ENCODE data around the gene LARP1B.
"Not testable (repeated sequence)": the region's sequence is repeated elsewhere in the genome, so short reads cannot be mapped to it uniquely, and the experiment has no call there.

Gene LARP1B

DNA sequence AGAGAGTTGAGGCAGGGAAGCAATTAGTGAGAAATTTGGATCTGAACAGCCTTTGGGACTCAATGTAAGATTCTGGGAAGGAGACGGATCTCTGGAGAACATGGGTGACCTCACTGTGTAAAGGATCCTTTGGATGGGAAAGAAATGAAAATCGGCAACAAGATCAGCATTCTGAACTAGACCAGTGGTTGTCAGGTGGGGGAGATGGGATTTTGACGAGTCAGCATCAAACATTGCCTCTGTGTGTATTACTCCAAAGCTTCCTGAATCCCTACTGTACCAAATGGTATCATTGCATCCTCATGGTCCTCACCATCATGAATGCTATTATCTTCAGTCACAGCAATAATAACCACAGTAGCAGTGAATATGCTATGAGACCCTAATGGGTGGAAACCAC is 173.7 kb downstream of the LARP1B start:
- TF ChIP-seq ZFX (IDR thresholded peaks at IDR 0.05) (no peak), CTCF (conservative IDR thresholded peaks at IDR 0.05) (no peak)
- H3K27ac ChIP-seq, result no peak overlapping the region

- TF ChIP-seq CTCF (conservative IDR thresholded peaks at IDR 0.05) (no peak), ZFX (IDR thresholded peaks at IDR 0.05) (no peak)
- H3K27ac ChIP-seq, result no peak overlapping the region
Measured at GRCh38 chr4:128241019-128241418, 179.9 kb downstream of the LARP1B start.

DNA sequence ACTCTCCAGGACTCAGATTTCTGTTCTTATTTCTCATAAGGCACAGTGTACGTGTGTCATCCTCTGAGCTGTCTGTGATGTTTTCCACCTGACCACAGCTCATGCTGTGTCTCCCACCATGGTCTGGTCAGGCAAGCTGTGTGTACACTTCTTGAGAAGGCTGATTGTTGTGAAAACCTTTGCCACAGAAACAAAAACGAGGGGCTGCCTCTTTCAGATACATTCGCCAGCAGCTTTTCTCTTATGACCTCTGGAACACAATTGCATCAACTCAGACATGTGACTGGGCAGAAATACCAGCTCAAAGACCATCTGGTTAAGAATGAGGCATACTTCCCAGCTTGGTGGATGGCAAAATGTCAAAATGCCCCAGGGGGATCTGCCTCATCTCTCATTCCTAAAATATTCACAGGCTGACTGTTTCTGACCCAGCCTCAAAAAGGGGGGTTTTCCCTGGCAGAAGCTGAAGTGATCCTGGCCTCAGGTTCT is 180.4 kb downstream of the LARP1B start:
- TF ChIP-seq ZFX (IDR thresholded peaks at IDR 0.05) (no peak), CTCF (conservative IDR thresholded peaks at IDR 0.05) (no peak)
- H3K27ac ChIP-seq, result no peak overlapping the region

GRCh38 chr4:128241981-128242380 is 180.9 kb downstream of the LARP1B start:
- TF ChIP-seq CTCF (conservative IDR thresholded peaks at IDR 0.05), result no peak
- TF ChIP-seq ZFX (IDR thresholded peaks at IDR 0.05), result no peak

DNA sequence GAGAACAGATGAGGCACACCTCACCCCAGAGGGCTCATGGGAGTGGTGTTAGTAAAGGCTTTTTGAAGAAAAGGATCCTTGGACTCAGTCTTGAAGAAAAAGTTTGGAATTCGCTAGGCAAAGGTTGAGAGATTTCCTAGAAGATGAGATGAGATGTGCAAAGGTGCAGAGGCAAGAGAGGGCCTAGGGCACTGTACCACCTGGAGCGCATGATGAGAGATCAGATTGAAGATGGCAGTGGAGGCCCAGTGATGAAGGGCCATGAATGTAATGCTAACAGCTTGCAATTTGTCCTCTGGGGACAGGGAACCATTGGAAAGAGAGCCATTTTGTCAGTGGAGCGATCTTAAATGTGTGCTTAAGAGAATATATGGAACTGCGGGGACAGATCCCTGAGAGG is 181.5 kb downstream of the LARP1B start:
- no peak overlapping the region for H3K27ac ChIP-seq
- TF ChIP-seq CTCF (conservative IDR thresholded peaks at IDR 0.05), result no peak
- no peak for TF ChIP-seq ZFX (IDR thresholded peaks at IDR 0.05)

More at GRCh38 chr4:128241981-128242380, 180.9 kb downstream of the LARP1B start:
- no peak overlapping the region for H3K27ac ChIP-seq

GRCh38 chr4:128244379-128244778 is 183.3 kb downstream of the LARP1B start:
- TF ChIP-seq ZFX (IDR thresholded peaks at IDR 0.05) (no peak), CTCF (conservative IDR thresholded peaks at IDR 0.05) (no peak)
- H3K27ac ChIP-seq, result no peak overlapping the region

- not testable (repeated sequence) for H3K27ac ChIP-seq
Measured at GRCh38 chr4:128245391-128245790, 184.3 kb downstream of the LARP1B start.

- TF ChIP-seq ZFX (IDR thresholded peaks at IDR 0.05), result no peak
- TF ChIP-seq CTCF (conservative IDR thresholded peaks at IDR 0.05), result no peak
- no peak overlapping the region for H3K27ac ChIP-seq
Measured at GRCh38 chr4:128247906-128248305, 186.8 kb downstream of the LARP1B start.
